GM19438 (cell line): ENCODE measurements around the gene THRA.

ENCODE experiments used
- ATAC-seq: cut with Tn5 transposase; IDR thresholded peaks from one replicate; pipeline ENCODE4 v1.9.1; 2021; ENCODE audit warnings: low read depth; ENCODE audit not compliant: unreplicated experiment

The THRA gene

DNA sequence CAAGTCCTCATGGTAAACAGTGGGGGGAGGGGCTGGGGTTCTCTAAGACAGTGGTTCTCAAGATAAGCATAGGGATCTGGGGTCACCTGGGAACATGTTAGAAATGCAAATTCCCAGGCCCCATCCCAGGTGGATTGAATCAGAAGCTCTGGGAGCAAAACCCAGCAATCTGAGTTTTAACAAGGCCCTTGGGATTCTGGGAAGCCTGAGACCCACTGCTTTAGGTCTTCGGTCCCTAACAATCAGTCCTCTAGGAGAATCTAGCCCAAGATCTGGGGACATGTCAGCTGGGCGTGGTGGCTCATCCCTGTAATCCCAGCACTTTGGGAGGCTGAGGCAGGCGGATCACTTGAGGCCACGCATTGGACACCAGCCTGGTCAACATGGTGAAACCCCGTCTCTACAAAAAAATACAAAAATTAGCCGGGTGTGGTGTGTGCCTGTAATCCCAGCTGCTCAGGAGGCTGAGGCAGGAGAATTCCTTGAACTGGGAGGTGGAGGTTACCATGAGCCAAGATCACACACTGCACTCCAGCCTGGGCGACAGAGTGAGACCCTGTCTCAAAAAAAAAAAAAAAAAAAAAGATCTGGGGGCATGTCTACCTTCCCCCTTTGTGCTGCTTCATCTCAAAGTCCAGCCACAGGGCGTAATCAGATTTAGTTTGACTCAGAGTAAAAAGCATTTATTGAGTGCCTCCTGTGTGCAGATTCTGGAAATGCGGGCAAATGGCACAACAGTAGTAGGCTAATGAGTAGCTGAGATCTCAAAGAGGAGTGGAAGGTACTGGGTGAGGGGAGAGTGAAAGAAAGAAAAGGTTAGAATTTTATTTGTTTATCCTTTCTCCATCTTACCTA lies 46.4 kb downstream of the THRA start:
- ATAC-seq: no peak

DNA sequence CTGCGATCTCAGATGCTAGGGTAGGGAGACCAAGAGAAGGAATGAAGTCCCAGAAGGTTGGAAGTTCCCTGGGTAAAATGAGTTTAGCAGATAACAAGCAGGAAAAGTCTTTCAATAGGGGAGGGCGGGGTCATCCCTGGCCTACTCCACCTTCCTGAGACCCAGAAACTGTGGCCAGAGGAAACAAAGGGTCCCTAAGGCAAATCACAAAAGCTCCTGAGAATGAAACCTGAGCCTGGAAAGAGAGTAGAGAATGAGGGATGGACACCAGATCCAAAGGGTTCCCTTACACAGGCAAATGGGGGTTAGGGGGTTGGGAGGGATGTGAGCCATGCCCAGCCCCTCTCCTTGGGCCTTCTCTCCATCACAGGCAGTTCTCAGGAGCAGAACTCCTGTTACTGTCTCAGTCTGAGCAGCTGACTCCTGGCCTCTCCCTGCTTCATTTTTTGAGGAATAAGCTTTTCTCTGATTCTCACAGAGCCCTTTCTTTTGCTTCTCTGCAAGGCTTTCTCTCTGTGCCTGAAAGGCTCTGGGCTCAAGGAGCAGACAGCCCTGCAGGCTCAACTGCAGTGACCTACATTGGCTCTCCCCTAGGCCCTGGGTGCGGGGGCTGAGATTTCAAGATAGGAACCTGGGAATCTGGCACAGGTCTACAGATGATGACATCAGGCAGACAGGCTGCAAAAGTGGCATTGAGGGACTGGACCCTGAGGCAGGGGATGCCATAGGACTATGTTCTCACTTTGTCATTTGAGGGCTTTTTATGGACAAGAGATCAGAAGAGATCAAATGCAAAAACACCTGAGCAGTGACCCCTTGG lies 47.5 kb downstream of the THRA start:
- no peak for ATAC-seq

DNA sequence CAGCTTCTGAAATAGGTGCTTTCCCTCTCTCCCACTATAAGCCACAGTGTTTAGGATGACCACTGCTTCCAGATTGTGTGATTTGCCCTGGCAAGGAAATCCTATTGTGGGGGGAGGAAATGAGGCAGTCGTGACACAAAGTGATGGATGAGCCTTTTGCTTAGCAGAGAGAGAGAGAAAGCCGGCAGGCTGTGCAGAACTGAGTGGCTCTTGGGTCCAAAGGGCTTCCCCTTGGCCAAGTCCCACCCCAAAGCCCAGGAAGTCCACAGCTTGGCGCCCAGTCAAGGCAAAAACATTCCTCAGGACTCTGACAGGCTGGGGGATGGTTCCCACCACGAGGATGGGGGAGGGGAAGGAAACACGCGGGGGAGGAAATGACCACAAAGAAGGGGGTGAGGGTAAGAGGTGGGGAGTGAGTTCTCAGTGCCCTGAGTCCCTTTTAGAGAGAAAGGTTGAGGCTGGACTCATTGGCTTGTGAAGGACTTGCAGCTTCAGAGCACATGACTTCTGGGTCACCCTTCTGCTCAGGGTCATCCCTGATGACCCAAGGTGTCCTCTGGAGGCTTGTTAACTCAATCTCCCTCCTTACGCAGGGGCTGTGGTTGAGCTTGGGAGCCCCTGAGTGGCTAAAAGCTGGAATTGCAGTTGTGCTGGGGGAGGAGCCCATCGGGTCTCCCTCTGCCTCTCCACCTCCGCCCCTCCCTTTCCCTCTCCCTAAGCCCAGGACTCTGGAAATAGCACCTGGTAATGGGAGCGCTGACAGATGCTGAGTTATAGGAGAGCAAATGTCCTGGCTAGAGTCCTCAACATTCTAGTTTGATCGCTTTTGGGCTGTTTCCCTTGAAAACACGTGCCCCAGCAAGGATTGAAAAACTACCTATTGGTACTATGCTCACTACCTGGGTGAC lies 48.7 kb downstream of the THRA start:
- peak; percentile 59 for ATAC-seq

DNA sequence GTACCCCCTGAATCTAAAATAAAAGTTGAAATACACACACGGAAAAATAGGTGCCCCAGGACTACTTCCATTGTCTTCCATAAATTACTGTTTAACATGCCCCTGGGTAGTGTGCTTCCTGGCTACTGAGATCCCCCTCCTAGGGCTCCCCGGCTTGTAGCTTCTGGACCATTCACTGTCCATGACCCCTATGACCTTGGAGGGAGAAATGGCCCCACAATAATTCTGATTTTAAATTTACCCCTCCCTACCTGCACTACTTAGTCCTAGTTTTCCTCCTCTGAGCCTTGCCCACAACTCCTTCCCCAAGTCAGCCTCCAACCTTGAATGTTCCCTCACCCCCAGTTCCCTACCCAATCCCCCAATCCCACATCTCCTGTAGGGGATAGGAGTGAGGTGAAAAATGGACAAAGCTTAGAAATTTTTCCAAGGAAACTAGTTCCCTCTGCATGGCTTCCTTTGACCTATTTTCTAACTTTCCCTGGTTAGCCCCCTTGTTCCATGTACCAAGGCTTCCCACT lies 49.5 kb downstream of the THRA start:
- ATAC-seq: no peak

DNA sequence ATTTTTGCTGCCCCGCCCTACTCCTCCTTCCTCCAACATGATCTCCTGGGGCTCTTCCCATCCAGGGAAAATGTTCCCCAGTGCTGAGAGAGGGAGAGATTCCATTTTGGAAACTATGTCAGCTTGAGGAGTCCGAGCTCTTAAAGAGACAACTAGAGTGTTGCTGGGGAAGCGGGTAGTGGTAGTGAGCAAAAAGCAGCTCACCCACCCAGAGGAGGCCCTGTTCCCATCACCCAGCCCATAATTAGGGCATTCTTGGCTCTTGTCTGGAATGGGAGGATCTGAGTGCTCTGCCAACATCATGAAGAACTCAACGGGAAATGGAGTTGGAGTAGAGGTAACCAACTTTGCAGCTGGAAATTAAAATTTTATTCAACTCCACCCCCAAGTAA lies 49.9 kb downstream of the THRA start:
- ATAC-seq: no peak

DNA sequence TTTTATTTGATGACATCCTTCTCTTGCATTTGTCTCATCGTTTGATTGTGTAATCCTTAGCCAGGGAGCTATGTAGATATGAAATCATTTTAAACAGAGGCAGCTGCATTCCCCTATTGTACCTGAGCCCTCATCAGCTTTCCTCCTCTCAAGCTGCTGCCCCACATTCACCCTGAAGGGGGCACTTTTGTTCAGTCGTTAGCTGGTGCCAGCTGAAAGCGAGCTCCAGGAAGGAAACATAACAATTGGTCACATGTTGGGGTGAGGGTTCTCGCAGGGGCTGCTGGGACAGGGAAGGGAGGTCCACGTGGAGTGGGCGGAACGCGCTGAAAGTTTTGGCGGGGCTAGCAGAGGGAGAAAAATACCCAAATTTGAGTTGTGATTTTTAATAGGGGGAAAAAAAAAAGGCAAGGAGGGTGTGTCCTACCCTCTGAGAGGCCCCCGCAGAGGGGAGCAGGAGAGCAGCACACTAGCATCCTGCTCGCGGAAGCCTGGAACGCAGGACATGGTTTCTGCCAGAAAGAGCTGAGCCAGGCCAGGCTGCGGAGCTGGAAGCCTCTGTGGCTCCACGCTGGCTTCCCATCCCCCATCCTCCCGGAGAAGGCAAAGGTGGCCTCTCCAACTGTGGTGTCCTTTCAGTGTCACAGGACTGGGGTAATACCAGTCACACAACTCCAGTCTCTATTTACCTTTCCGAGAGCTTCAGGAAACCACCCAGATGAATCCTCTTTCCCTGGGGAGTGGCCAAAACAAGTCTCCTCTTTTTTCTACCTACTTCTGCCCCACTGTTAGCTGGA lies 50.5 kb downstream of the THRA start:
- peak; percentile 67 for ATAC-seq

DNA sequence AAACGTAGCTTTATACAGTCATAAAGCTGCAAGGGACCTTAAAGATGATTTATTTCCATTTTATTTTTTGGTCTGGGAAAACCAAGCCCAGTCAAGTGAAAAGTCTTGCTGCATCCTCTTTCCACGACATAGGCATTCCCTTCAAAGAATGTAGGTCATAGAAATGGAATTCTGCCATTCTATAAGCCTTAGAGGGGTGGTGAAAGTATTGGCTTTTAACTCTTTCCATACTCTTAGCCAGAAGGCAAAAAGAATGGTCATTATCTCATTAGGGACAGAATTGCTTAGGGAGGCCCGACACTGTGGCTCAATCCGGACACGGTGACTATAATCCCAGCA lies 51.1 kb downstream of the THRA start:
- ATAC-seq: no peak

DNA sequence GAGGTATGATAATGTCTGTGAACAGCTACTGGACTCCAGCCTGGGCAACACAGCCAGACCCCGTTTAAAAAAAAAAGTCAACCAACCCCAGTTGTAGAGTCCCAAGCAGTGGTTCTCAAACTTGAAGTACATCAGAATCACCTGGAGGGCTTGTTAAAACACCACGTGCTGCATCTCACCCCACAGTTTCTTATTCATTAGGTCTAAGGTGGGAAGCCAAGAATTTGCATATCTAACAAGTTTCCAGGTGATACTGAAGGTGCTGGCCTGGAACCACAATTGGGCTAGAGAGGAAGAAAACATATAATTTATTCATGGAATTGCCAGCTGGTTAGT lies 52.3 kb downstream of the THRA start:
- ATAC-seq: no peak

DNA sequence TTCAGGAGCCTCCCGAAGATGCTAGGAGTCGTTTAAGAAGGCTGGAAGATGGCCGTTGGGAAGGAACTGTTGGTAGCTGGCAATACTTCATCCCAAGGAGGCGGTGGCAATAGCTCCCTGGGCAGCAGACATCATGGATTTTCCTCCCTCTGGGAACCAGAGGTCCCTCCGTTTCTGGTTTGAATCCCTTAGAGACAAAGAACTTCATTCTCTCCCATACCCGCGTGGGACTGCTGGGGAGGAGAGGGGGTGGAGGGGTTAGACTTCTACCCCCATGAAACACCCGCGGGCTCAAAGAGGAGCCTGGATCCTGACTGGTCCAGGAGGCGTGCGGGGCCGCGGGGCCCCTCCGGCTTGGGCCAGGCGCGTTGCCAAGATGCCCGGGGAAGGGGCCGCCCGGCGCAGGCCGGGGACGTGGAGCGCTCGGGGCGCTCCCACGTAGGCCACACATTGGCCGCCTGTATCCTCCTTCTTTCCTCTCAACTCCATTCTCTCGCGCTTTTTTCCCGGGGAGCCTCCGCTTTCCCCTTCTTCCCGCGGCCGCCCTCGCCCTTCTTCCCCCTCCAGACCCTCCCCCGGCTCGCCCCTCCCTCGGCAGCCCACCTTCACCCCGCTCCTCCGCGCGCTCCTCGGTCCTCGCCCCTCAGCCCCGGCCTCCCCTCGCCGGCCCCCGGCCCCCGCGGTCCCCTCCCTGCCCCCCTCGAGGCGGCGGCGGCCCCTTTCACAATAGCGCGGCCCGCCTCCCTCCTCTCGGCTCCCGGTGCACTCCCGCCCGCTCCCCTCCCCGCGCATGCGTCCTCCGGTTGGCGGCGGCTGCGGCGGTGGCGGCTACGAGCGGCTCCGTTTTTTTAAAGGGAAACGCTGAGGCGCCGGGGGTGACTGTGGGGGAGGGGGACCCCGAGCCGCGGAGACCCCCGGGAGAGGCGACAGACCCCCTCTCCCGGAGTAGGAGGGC lies 58.7 kb downstream of the THRA start, which contains the start of gene MSL1:
TSS of gene MSL1 (plus strand) at position 791 of the 955 bp plus-strand sequence. CDS start 642 bp downstream, outside the sequence.
- peak; percentile 50 for ATAC-seq

DNA sequence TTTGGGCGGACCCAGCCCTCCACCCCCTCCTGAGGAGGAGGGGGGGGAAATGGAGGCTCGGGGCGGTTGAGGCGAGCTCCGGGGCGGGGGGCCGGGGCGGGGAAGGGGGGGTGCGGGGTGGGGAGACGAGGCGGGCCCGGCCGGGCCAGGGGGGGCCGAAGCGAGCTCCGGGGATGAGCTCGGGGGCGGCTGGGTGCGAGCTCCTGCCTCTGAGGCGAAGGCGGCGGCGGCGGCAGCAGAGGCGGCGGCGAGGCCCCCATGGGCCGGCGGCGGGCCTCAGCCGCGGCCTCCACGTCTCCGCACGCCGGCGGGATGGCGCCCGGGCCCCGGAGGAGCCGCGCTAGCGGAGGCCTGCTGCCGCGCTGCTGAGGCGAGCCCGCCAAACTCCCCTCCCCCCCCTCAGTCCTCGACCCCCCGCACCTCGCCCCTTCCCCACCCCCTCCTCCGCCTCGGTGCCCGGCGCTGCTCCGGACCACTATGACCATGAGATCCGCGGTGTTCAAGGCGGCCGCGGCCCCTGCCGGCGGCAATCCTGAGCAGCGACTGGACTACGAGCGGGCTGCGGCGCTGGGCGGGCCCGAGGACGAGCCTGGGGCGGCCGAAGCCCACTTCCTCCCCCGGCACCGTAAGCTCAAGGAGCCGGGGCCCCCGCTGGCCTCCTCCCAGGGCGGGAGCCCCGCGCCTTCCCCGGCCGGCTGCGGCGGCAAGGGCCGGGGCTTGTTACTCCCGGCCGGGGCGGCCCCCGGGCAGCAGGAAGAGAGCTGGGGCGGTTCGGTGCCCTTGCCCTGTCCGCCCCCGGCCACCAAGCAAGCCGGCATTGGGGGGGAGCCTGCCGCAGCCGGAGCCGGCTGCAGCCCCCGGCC lies 59.6 kb downstream of the THRA start:
- ATAC-seq: peak; percentile 35

DNA sequence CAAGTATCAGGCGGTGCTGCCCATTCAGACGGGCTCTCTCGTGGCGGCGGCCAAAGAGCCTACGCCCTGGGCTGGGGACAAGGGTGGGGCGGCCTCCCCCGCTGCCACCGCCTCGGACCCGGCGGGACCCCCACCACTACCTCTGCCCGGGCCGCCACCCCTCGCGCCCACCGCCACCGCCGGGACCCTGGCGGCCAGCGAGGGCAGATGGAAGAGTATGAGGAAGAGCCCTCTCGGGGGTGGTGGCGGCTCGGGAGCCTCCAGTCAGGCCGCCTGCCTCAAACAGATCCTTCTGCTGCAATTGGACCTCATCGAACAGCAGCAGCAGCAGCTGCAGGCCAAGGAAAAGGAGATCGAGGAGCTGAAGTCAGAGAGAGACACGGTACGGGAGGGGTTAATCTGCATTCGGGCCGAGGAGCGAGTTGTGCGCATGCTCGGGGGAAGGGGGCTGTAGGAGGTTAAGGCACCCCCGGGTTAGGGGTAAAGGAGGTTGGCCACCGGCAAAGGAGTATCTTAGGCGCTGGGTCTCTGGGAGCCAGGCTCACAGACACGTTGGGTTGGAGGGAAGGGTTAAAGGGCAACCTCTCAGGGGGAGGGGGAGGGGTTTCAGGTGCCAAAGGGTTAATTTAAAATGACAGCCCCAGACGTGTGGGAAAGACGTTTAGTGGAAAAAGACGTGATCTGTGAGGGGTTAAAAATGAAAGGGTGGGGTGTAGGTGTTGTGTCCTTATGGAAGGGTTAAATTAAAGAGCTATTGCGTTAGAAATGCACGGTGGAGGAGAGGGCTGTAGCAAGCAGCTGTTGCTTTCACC lies 60.4 kb downstream of the THRA start:
- ATAC-seq: peak; percentile 14

DNA sequence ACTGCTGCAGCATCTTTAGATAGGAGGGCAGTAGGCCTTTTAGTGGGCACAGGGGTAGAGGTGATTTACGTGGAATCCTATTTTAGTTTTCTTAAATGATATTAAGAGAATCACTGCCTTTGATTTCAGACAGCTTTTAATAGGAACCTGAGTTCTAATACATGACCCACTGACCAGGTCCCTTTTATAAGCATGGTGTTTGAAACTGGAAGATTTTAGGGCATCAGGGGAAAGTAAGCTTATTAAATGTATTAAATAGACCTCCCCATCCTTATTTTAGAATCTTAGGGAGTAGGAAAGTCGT lies 61.0 kb downstream of the THRA start:
- no peak for ATAC-seq

DNA sequence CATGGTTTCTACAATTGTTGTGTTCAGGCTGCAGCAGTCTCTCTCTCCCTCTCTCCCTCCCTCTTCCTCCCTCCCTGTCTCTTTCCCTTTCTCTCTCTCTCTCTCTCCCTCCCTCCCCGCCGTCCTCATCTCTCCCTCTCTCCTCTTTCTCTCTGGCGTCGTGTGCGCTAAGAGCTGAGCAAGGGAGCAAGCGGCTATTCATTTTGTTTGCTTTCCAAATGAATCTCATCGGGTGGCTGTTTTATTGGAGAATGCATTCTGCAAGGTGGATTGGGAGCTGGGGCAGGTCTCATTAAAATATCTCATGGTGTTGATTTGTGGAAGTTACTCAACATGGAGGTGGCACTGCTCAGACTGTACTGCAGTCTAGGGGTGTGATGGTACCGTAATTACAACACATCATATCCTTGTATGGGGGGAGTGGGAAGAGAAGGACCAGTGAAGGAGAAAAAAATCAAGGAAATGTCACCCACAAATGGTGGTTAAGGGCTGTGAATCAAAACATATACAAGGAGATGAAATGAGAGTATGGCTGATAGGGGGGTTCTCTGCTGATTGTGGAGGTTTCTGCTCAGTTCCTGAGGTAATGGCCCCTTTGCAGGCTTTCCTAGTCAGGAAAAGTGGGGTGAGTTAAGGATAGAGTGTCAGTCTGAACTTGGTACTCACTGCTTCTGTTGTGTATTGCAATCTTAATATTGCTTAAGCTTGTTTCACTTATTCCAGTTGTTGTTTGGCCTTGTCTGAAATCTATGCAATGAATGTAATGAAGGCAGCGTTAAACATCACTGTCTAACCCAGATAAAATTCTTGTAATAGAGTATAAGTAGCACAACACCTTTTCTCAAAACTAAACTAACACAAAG lies 61.7 kb downstream of the THRA start:
- no peak for ATAC-seq

DNA sequence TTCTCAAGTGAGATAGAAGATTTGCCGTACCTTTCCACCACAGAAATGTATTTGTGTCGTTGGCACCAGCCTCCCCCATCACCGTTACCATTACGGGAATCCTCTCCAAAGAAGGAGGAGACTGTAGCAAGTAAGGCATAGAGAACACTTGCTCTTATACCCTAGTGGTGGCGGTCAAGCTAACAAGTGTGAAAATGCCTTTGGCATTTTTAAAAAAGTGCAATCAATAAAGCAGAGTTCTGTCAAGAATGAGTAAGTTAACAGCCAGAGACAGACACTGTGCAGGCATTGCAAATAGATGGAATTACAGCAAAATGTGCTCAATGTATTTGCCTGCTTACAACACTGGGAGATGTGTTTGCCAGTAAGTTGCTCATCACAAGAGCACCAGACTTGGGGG lies 66.7 kb downstream of the THRA start:
- no peak for ATAC-seq

DNA sequence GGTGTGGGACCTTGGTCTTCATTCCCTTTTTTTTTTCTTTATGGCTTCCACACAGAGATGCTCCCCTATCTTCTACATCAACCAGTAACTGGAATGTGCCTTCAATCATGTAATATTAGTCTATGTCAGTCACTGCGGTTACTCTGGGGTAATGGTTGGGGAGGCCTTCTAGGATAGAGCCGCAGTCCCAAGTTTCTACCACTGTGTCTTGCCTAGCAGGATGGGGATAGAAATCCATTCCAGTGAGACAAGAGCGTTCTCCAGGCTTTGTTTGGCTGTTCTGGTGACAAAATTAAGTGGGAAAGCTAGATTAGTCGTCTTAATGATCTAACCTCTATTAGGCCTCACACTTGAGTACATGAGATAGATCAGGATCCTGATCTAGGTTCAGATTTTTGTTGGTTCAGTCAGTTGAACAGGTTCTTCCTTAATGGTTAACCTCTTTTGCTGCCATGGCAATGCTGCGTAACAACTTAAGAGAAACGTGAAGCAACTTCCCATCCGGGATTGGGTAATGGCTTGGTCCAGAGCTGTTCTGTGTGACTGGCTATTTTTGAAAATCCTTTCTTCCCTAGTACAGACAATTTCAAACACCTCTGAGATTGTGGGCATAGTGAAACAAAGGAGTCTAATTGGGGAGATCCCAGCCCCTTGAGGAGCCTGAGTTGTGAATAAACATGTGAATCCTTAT lies 67.7 kb downstream of the THRA start:
- ATAC-seq: no peak

DNA sequence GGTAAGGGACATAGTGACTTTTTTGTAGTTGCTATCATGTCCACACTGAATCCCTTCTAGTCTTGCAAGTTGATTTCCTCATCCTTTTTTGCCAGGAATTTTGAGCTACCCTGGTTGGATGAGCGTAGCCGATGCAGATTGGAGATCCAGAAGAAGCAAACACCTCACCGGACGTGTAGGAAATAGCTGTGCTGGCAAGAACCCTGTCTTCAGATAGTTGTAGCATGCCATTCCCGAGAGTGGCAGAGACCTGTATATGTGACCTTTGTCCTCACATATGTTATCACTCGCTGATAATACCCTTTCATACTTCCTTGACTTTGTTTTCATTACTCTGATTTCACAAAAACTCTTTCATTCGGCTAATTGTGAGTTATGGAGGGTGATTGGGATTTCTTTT lies 71.4 kb downstream of the THRA start:
- no peak for ATAC-seq
